Activated CD4-positive, alpha-beta T cell treated with anti-CD3 and anti-CD28 coated beads for 48 hours (primary cell): ENCODE results near the gene TTC39C.

ENCODE experiments used
- DNase-seq: peaks from one replicate; pipeline ENCODE4 v3.0.0-alpha.2; 2020

Gene TTC39C

GRCh38 chr18:24089515-24090337 lies 75.2 kb downstream of the TTC39C start:
- DNase-seq: no peak

GRCh38 chr18:24090876-24091275 lies 76.3 kb downstream of the TTC39C start:
- DNase-seq: no peak

- no peak for DNase-seq
Measured at GRCh38 chr18:24094561-24094960, 80.0 kb downstream of the TTC39C start.

DNA sequence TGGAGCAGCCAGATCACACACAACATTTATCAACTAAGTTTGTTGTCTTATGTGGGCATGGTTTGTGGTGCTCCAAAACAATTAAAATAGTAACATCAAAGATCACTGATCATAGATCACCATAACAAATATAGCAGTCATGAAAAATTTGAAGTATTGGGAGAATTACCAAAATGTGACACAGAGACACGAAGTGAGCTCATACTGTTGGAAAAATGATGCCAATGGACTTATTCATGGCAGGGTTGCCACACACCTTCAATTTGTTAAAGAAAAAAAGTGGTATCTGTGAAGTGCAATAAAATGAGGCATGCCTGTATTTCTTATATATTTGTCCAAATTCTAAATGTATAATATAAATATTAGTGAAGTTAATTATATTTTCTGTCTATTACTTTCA lies 81.4 kb downstream of the TTC39C start:
- no peak for DNase-seq

DNA sequence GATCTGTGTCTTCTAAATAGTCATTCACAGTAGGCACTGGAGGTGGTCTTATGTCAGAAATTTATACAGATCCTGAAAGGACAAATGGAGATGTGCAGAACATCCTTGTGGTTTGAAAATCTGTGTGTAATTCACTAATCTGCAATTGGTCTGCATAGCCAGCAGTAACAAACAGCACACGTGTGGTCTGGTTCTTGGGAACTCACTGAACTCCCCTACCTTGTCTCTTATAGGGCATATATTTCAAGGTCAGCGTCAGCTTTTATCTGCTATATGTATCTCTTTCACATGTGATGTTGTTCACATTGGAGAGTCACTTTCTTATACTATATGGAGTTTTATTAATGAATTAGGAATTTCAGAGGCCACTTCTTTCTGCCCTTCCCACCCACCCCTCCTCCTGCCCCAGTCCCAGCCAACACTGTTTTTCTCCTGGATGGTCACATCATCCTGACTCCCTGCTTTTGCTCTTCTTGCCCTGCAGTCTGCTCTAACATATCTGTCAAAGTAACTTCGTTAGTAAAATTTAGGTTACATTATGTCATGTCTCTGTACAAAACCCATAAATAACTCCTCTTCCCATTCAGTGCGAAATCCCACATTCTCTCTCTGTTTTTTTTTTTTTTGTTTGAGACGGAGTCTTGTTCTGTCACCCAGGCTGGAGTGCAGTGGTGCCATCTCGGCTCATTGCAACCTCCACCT lies 88.9 kb downstream of the TTC39C start:
- DNase-seq: no peak

- DNase-seq: no peak
Measured at GRCh38 chr18:24104486-24104885, 89.9 kb downstream of the TTC39C start.

DNA sequence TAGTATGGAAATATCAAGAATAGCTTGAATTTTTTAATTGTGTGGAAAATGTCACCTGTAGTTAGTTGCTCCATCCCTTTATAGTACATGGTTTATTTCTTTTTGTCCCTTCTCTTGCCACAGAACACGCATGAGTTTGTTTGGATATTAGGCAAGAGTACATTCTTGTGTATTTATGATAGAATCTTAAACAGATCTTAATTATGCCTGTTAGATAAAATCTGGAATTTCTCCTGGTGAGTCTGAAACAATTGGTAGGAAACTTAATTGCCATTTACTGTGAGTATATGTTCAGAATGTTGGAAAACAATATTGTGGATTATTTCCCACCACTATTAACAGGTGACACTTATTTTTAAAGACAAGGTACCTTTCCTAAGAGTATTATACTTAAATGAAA lies 94.1 kb downstream of the TTC39C start:
- no peak for DNase-seq

GRCh38 chr18:24111936-24112335 lies 97.4 kb downstream of the TTC39C start:
- DNase-seq: no peak

DNA sequence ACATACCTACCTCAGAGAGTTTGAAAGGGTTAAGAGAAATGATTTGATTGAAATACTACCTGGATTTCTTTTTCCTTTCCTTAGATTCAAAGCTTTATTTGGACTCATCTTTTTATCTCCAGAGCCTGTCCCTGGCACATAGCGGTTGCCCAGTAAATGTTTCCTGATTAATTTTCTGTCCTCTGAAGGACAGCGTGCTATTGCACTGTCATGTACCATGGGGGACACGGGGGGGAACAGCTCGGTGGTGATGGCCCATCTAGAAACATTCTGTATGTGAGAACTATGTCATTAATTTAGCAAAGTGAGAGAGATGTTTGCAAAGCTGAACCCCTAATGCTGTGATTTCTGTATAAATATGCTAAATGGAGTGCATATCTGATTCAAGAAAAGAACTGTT lies 97.9 kb downstream of the TTC39C start:
- DNase-seq: no peak

DNA sequence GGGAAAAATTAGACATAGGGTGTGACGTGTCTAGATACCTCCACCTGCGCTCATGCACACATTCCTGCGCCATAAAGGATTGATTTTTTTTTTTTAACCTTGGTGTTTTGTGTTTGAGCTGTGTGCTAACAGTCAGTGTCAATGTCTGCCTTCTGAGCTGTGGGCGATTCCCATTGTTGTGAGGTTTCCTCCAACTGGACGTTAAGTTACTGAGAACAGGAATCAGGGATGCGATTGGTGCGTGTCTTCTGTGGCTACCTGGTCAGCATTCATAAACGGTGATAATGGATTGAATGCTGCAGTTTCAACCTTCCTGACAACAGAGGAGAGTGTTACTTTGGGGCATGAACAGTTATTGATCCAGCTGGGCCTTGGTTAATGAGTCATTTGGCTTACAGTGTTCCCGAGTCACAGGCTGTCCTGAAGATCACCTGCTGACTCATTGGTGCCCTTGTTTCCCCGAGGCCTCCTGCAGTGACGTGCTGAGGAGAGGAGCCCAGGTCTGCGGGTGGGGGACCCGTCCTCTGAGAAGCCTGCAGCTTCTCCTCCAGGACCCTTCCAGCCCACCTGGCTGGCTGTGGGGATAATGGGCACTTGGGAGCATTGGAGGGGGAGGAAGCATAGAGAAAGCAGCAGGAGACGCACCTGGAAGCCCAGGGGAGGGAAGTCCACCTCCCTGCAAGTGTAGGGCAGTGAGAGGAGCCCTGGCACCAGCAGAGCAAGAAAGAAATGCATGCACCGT lies 98.5 kb downstream of the TTC39C start:
- DNase-seq: peak; percentile 13

GRCh38 chr18:24114924-24115549 lies 100.5 kb downstream of the TTC39C start:
- no peak for DNase-seq

- DNase-seq: no peak
Measured at GRCh38 chr18:24115628-24116027, 101.1 kb downstream of the TTC39C start.

DNA sequence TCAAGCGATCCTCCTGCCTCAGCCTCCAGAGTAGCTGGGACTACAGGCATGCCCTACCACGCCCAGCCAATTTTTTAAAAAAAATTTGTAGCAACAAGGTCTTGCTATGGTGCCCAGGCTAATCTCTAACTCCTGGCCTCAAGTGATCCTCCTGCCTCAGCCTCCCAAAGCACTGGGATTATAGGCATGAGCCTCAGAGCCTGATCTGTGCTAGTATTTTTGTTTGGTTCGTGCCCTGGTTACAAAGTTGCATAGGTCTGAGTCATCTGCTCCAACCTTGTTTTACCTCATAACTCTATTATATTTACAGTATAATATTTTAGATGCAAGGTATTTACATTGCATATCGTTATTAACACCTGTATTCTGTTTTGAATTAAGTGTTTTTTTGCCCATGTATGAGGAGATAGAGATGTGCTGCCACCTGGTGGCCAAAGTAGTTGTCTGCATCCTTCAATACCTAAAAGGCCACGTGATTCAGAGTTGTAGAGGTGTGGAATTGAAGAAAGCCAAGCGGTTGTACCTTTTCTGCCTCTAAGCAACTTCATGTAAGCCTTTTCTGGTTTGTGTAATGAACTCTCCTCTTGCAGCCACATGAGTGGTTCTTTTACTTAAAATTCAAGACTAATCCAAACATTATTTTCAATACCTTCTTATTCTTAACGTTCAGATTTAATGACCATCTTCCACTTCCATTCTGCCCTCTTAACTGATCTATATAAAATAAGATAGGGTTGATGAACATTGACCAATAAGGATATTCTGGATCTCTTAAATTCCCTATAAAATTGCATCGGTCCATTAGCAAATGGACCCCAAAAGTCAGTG lies 104.4 kb downstream of the TTC39C start:
- peak; percentile 84 for DNase-seq

DNA sequence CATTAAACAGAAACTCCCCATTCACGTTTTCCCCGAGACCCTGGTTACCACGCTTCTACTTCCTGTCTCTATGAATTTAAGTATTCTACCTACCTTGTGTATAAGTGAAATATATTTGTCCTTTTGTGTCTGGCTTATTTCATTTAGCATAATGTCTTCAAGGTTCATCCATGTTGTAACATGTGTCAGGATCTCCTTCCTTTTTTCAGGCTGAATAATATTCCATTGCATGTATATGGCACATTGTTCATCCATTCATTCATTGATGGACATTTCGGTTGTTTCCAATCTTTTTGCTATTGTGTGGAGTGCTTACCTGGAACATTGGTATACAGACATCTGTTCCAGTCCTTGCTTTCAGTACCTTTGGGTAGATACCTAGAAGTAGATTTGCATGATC lies 106.1 kb downstream of the TTC39C start:
- DNase-seq: no peak

- no peak for DNase-seq
Measured at GRCh38 chr18:24121625-24122024, 107.1 kb downstream of the TTC39C start.

DNA sequence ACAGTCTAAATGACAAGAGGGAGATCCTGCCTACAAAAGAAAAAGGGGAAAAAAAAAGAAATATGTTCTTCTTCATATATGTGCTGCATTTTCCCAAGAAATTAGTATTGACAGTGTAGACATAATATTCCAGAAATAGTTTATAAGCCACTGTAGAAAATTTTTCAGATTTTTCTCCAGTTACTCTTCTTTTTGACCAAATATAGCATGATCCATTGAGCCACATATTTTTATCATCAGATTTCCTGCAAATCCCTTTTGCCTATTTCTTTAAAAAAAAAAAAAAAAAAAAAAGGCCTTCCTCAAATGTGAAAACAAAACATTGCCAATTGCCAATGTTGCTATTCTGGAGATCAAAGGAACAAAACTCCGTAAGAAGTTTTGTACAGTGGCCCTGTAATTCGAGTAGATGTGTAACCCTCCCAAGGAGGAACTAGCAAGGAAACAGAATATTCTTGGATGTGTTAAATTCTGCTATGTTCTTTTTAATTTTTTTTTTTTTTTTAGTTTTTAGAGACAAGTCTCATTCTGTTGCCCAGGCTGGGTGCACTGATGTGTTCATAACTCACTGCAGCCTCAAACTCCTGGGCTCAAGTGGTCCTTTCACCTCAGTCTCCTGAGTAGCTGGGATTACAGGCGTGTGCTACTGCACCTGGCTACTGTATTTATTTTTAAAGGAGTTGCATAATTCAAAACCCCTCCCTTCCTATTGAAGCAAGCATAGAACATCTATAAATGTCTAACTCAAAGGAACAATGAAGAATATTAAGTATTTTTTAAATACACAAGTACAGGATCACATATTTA lies 111.8 kb downstream of the TTC39C start:
- DNase-seq: no peak

GRCh38 chr18:24127735-24128134 lies 113.2 kb downstream of the TTC39C start:
- DNase-seq: no peak

GRCh38 chr18:24128700-24129099 lies 114.1 kb downstream of the TTC39C start:
- no peak for DNase-seq

GRCh38 chr18:24130494-24130893 lies 115.9 kb downstream of the TTC39C start:
- DNase-seq: no peak

- no peak for DNase-seq
Measured at GRCh38 chr18:24136967-24137373, 122.4 kb downstream of the TTC39C start.

DNA sequence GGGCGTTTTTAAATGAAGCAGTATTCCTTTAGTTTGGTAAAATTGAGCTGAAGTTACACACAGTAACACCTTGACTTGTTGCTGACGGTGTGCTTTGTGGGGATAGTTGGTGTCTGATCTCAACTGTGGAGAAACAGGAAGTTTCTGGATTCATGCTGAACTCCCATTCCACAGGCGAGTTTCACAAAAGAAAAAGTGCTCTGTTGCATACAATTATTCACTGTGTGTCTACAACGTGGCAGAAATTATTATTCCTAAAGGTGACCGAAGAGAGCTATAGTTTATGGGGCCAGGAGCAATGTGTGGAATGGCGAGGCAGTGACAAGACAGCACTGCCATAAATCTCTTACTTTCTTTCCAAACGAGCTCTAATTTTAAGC lies 123.8 kb downstream of the TTC39C start:
- no peak for DNase-seq
